Activated CD8-positive, alpha-beta memory T cell treated with anti-CD3 and anti-CD28 coated beads, Interleukin-2, amount 50 U/mL, for 24 hours (primary cell): ENCODE data around the gene TNRC6B.
"Not testable (repeated sequence)": the region's sequence is repeated elsewhere in the genome, so short reads cannot be mapped to it uniquely, and the experiment has no call there.

Experiments used
- DNase-seq: peaks from one replicate; pipeline ENCODE4 v3.0.0-alpha.2; 2020; ENCODE audit errors: extremely low read depth

TNRC6B gene

GRCh38 chr22:40364431-40364830 lies 186.7 kb downstream of the TNRC6B start:
- no peak for DNase-seq

DNA sequence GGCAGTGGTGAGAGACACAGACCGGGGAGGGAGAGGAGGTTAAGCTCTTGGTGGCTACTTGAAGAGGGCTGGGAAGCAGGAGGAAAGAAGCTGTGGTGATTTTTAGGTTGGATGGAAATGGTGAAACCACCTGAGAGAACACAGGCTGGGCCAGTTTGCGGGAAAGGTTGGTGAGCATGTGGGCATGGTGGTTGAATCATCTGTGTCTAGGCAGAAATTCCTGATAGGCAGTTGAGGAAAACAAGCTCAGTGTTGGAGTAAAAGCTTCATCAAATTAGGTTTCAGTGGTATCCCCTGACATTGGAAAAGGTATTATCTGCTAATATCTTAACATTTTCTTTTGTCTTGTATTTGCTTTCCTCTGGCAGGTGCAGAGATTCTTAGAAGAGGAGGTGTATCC lies 188.3 kb downstream of the TNRC6B start:
- DNase-seq = no peak

DNA sequence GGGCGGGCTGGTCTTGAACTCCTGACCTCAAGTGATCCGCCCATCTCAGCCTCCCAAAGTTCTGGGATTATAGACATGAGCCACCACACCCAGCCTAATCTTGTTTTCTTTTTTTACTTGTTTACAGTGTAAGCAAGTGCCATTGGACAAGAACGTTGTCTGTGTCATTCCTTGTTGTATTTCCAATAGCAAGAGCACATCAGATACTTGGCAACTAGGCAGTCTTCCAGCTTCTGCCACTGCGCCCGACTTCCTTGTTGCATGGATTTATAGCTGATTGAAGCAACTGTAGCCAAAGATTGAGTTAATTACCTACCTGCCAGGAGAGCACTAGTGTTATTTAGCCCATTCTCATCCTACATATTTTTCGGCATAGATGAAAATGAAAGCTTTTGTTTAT lies 189.6 kb downstream of the TNRC6B start:
- DNase-seq = no peak

DNA sequence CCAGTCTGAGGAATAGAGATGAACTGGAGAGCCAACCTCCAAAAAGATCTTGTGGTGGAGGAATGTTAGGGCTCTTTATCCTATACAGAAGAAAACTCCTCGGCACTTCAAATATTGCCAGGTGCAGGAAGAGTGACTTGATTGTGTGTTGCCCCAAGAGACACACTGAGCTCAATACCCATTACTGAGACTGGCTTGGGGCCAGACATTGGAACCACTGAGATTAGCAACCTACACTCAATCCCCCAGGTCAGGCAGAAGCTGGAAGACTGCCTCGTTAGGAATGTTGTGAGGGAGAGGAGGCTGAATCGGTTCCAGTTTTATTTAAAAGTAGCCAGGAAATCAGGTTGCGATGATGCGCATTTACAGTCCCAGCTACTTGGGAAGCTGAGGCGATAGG lies 190.3 kb downstream of the TNRC6B start:
- no peak for DNase-seq

GRCh38 chr22:40368836-40369235 lies 191.1 kb downstream of the TNRC6B start:
- DNase-seq = no peak

DNA sequence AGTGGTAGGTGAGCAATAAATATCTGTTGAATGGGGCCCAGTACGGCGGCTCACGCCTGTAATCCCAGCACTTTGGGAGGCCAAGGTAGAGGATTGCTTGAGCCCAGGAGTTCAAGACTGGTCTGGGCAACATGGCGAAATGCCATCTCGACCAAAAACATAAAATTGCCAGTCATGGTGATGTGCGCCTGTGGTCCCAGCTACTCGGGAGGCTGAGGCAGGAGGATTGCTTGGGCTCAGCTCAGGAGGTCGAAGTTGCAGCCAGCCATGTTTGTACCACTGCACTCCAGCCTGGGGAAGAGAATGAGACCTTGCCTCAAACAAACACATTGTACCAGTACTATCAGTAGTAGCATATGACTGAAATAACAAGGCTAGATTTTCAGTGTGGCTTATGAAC lies 196.8 kb downstream of the TNRC6B start:
- DNase-seq = no peak

GRCh38 chr22:40376149-40376548 lies 198.4 kb downstream of the TNRC6B start:
- no peak for DNase-seq

DNA sequence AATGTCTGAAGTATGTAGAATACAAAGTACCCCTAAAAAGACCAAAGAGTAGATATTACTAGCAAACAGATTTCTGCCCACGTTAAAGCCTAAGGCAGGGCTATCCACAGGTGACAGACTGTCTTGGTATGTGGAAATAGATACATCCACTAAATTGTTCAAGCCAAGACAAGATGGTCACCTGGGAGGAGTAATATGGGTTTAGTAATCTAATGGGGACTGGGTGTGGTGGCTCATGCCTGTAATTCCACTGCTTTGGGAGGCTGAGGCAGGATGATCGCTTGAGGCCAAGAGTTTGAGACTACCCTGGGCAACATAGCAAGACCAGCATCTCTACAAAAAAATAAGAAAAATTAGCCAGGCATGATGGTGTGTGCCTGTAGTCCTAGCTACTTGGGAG lies 200.2 kb downstream of the TNRC6B start:
- no peak for DNase-seq

DNA sequence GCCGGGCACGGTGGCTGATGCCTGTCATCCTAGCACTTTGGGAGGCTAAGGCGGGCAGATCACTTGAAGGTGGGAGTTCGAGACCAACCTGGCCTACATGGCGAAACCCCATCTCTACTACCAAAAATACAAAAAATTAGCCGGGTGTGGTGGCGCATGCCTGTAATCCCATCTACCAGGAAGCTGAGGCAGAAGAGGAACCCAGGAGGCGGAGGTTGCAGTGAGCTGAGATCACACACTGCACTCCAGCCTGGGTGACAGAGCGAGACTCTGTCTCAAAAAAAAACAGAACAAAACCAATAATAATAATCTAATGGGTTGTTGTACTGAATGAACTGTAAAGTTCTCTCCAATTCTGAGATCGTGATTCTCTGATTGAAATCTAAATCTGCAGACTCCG lies 200.7 kb downstream of the TNRC6B start:
- DNase-seq = not testable (repeated sequence)

- no peak for DNase-seq
Observed at GRCh38 chr22:40381461-40381860, 203.7 kb downstream of the TNRC6B start.

DNA sequence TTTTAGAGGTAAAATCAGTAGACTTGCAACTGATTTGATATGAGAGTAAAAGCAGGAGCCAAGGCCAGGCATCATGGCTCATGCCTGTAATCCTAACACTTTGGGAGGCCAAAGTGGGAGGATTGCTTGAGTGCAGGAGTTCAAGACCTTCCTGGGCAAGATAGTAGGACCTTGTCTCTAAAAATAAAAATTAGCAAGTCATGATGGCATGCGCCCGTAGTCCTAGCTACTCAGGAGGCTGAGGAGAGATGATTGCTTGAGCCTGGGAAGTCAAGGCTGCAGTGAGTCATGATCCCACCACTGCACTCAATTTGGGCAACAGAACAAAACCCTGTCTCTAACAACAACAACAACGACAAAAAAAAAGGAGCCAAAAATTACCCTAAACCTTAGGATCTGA lies 206.2 kb downstream of the TNRC6B start:
- no peak for DNase-seq

DNA sequence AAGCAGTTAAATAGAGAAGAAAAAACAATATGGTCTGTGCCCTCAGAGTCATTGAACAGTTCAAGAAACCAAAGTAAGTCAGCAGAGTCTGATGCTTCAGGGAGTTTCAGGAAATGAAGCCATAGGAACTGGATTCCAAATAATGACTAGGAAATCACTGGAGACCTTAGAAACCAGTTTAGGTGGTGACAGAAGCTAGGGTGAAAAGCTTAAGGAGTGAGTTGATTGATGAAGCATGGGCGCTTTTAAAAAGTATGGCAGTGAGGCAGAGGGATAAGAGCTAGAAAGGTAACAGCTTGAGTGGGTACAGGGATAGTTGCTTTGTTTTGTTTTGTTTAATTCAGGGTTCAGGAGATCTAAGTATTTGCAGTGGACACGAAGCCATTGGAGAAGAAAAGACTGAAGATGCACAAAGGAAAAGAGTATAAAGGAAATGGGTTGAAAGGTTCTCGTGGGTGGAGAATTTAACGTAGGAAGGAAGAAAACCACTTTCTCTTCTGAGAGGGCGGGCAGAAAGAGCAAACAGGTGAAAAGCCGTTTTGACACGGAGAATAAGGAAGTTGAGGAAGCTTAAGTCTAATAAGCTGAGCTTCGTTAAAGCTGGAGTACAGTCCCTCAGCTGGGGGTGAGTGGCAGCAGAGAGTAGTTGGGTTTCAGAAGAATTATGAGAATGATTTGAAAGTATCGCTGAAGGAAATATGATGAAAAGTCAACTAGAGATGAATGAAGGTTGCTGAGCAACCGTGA lies 207.5 kb downstream of the TNRC6B start:
- no peak for DNase-seq
